Raji (cell line): Measurements from ENCODE around the gene SAP130.

Source experiments
- POLR2A ChIP-seq: IDR thresholded peaks from 2 replicates; pipeline ENCODE4 v1.6.1; 2011; ENCODE audit warnings: low read depth, low read length, control low read depth; ENCODE audit not compliant: insufficient read depth

The SAP130 gene

GRCh38 chr2:128037649-128038048 lies 9.8 kb upstream of the SAP130 start:
- TF ChIP-seq POLR2A = no peak

GRCh38 chr2:128036748-128037607 lies 9.1 kb upstream of the SAP130 start:
- TF ChIP-seq POLR2A = no peak

GRCh38 chr2:128032092-128032491 lies 4.2 kb upstream of the SAP130 start:
- no peak for TF ChIP-seq POLR2A

GRCh38 chr2:128028668-128029054 lies 802 bp upstream of the SAP130 start:
- TF ChIP-seq POLR2A = no peak

- TF ChIP-seq POLR2A = no peak
Observed at GRCh38 chr2:128027278-128027800, 520 bp downstream of the SAP130 start.

GRCh38 chr2:128026448-128027277 lies 1.2 kb downstream of the SAP130 start:
- no peak for TF ChIP-seq POLR2A

GRCh38 chr2:128024816-128025215 lies 3.0 kb downstream of the SAP130 start:
- no peak for TF ChIP-seq POLR2A

GRCh38 chr2:128017561-128017960 lies 10.3 kb downstream of the SAP130 start:
- no peak for TF ChIP-seq POLR2A

- TF ChIP-seq POLR2A = no peak
Observed at GRCh38 chr2:128016620-128017019, 11.2 kb downstream of the SAP130 start.

GRCh38 chr2:128012698-128013097 lies 15.2 kb downstream of the SAP130 start:
- TF ChIP-seq POLR2A = no peak

- TF ChIP-seq POLR2A = no peak
Observed at GRCh38 chr2:128008074-128008672, 19.7 kb downstream of the SAP130 start.

- no peak for TF ChIP-seq POLR2A
Observed at GRCh38 chr2:128004509-128004908, 23.4 kb downstream of the SAP130 start.

- TF ChIP-seq POLR2A = no peak
Observed at GRCh38 chr2:128003463-128003862, 24.4 kb downstream of the SAP130 start.

GRCh38 chr2:127996160-127996559 lies 31.7 kb downstream of the SAP130 start:
- TF ChIP-seq POLR2A = no peak

- no peak for TF ChIP-seq POLR2A
Observed at GRCh38 chr2:127995725-127996124, 32.1 kb downstream of the SAP130 start.
